Measurements from ENCODE around the gene CHRNG.

The CHRNG gene

GRCh38 chr2:232539298-232540231 is at the start of gene CHRNG:
Gene CHRNG (plus strand): TSS chr2:232539692. CDS start chr2:232539748, 56 bp downstream.
- peak; percentile 83 for DNase-seq

GRCh38 chr2:232490221-232491138 is 49.0 kb upstream of the CHRNG start:
- no peak for DNase-seq

GRCh38 chr2:232491139-232491780 is 48.2 kb upstream of the CHRNG start:
- DNase-seq, result no peak

- DNase-seq, result no peak
Measured at GRCh38 chr2:232492236-232492848, 47.1 kb upstream of the CHRNG start.

GRCh38 chr2:232492963-232493700 is 46.4 kb upstream of the CHRNG start:
- DNase-seq, result no peak

GRCh38 chr2:232493701-232494474 is 45.6 kb upstream of the CHRNG start:
- DNase-seq, result no peak

GRCh38 chr2:232494542-232494941 is 45.0 kb upstream of the CHRNG start:
- no peak for DNase-seq

GRCh38 chr2:232495292-232495691 is 44.2 kb upstream of the CHRNG start:
- DNase-seq, result no peak

GRCh38 chr2:232496501-232497270 is 42.8 kb upstream of the CHRNG start:
- DNase-seq, result no peak

- no peak for DNase-seq
Measured at GRCh38 chr2:232497348-232497747, 42.1 kb upstream of the CHRNG start.

- DNase-seq, result no peak
Measured at GRCh38 chr2:232498452-232498851, 41.0 kb upstream of the CHRNG start.

- DNase-seq, result no peak
Measured at GRCh38 chr2:232501331-232501771, 38.1 kb upstream of the CHRNG start.

GRCh38 chr2:232501794-232502390 is 37.6 kb upstream of the CHRNG start:
- DNase-seq, result no peak

GRCh38 chr2:232502511-232502910 is 37.0 kb upstream of the CHRNG start:
- no peak for DNase-seq

GRCh38 chr2:232502911-232503808 is 36.3 kb upstream of the CHRNG start:
- peak; percentile 79 for DNase-seq

- DNase-seq, result no peak
Measured at GRCh38 chr2:232503809-232504323, 35.6 kb upstream of the CHRNG start.

- DNase-seq, result no peak
Measured at GRCh38 chr2:232504438-232504837, 35.1 kb upstream of the CHRNG start.

GRCh38 chr2:232505856-232506255 is 33.6 kb upstream of the CHRNG start:
- no peak for DNase-seq
